A673 (cell line): ENCODE measurements around the gene ATP2B2. TPM values are rescaled to one million over a fixed set of nuclear protein-coding genes. Genes with fewer than 3 reads are reported as not detected.
A peak's percentile ranks its signal among the peaks of the same experiment; 100 is the strongest.

ENCODE experiments used
- BruUV-seq: library from RNA; stranded (reverse); fragments of 400-500 nt; replicated peaks from 2 replicates; lab custom pipeline; 2021; lab: Mats Ljungman, UMichigan
- CTCF ChIA-PET: fragments of 300-600 bp; sonication (Branson Sonifier 250); formaldehyde crosslinking; loops from one replicate; lab custom pipeline; 2022; ENCODE audit warnings: antibody characterized with exemption; lab: Charles Lee
- POLR2A ChIA-PET: fragments of 300-600 bp; sonication (Branson Sonifier 250); formaldehyde crosslinking; loops from one replicate; lab custom pipeline; 2022; ENCODE audit warnings: antibody characterized with exemption; ENCODE audit not compliant: low non-redundant PET; lab: Charles Lee
- DNase-seq: peaks from one replicate; pipeline ENCODE4 v3.0.0-alpha.2; 2015; ENCODE audit warnings: low spot score
- H3K27ac ChIP-seq: fragments of 200-600 bp; sonication (generic); 2 replicates; pipeline ENCODE4 v1.5.1; 2016; ENCODE audit warnings: mixed run types, low read depth, mild to moderate bottlenecking, mixed read lengths, antibody characterized with exemption, low read length; ENCODE audit not compliant: poor library complexity, severe bottlenecking
- H3K27me3 ChIP-seq: fragments of 200-600 bp; sonication (generic); replicated peaks from 2 replicates; pipeline ENCODE4 v1.6.1; 2017; ENCODE audit warnings: mixed run types, low read depth, mild to moderate bottlenecking, mixed read lengths, antibody characterized with exemption, low read length; ENCODE audit not compliant: insufficient read depth, poor library complexity
- H3K36me3 ChIP-seq: fragments of 200-600 bp; sonication (generic); 2 replicates; pipeline ENCODE4 v1.6.1; 2016; ENCODE audit warnings: mixed run types, mild to moderate bottlenecking, mixed read lengths, antibody characterized with exemption, low read length; ENCODE audit not compliant: insufficient read depth, poor library complexity, severe bottlenecking
- H3K4me1 ChIP-seq: fragments of 200-600 bp; sonication (generic); 2 replicates; pipeline ENCODE4 v1.6.1; 2017; ENCODE audit warnings: mixed run types, mild to moderate bottlenecking, mixed read lengths, antibody characterized with exemption, low read length; ENCODE audit not compliant: insufficient read depth, poor library complexity, severe bottlenecking
- H3K4me3 ChIP-seq: fragments of 200-600 bp; sonication (generic); 2 replicates; pipeline ENCODE4 v1.5.1; 2016; ENCODE audit warnings: low read depth, mixed run types, mild to moderate bottlenecking, mixed read lengths, low read length; ENCODE audit not compliant: poor library complexity, severe bottlenecking
- H3K9me3 ChIP-seq: fragments of 200-600 bp; sonication (generic); 2 replicates; pipeline ENCODE4 v1.6.1; 2016; ENCODE audit warnings: mixed run types, low read depth, mild to moderate bottlenecking, mixed read lengths, antibody characterized with exemption, low read length; ENCODE audit not compliant: poor library complexity, severe bottlenecking
- CTCF ChIP-seq: fragments of 300-800, 200-600 bp; sonication (generic); conservative IDR thresholded peaks from 2 replicates; pipeline ENCODE4 v1.5.1; 2017; ENCODE audit warnings: low read depth, mild to moderate bottlenecking, antibody characterized with exemption, low read length, moderate library complexity, mixed read lengths
- EZH2 ChIP-seq: fragments of 200-600 bp; sonication (generic); IDR thresholded peaks from 2 replicates; pipeline ENCODE4 v1.6.1; 2017; ENCODE audit warnings: borderline replicate concordance, low read depth, mild to moderate bottlenecking, mixed read lengths, antibody characterized with exemption, low read length; ENCODE audit not compliant: poor library complexity, severe bottlenecking
- intact Hi-C: fragments of 100-400 bp; cut with micrococcal nuclease; formaldehyde crosslinking; loops from one replicate; pipeline ENCODE4 v1.10.0; 2022; ENCODE audit not compliant: unreplicated experiment
- total RNA-seq: library from RNA; stranded (reverse); gene quantifications from 2 replicates; pipeline ENCODE4 v1.2.3, GENCODE V29; 2021

The ATP2B2 gene
- total RNA-seq, 1 experiment from 2014 or later, result 0.17 TPM

GRCh38 chr3:10287936-10288574, 217.3 kb downstream of the ATP2B2 start:
- H3K4me3 ChIP-seq, result no peak overlapping the region
- ChIA-PET CTCF (interaction anchor here (0.6 kb wide), 1 partner anchor 444 kb away, joined by 3 read pairs; no protein-coding TSS in a partner anchor), POLR2A (interaction anchor here (0.6 kb wide), 1 partner anchor 363 kb away, joined by 4 read pairs; no protein-coding TSS in a partner anchor)
- H3K36me3 ChIP-seq, result peaks cover 3% of the 10 kb centered on the region
- no peak for DNase-seq
- BruUV-seq, result no TSS peak
- H3K27ac ChIP-seq, result no peak overlapping the region
- no peaks in the 10 kb centered on the region for H3K4me1 ChIP-seq
- H3K27me3 ChIP-seq, result no peaks in the 10 kb centered on the region
- no peaks in the 10 kb centered on the region for H3K9me3 ChIP-seq
- no peak for TF ChIP-seq EZH2
- TF ChIP-seq CTCF, result no peak
- intact Hi-C loops, result no loop called here

GRCh38 chr3:10286596-10287295, 218.6 kb downstream of the ATP2B2 start:
- no peaks in the 10 kb centered on the region for H3K9me3 ChIP-seq
- no peaks in the 10 kb centered on the region for H3K27me3 ChIP-seq
- DNase-seq, result peak; percentile 86
- intact Hi-C loops, result no loop called here
- H3K36me3 ChIP-seq, result no peaks in the 10 kb centered on the region
- TF ChIP-seq EZH2 (no peak), CTCF (peak; percentile 61)
- H3K4me1 ChIP-seq, result no peaks in the 10 kb centered on the region
- ChIA-PET POLR2A (no interaction called here), CTCF (interaction anchor here (0.6 kb wide), 1 partner anchor 119 kb away, joined by 3 read pairs; no protein-coding TSS in a partner anchor)
- no peak overlapping the region for H3K4me3 ChIP-seq
- no peak overlapping the region for H3K27ac ChIP-seq
- no TSS peak for BruUV-seq

- intact Hi-C loops, result no loop called here
- TF ChIP-seq EZH2 (no peak), CTCF (no peak)
- Histone ChIP-seq H3K4me1 (no peaks in the 10 kb centered on the region), H3K4me3 (no peak overlapping the region), H3K36me3 (no peaks in the 10 kb centered on the region), H3K27ac (no peak overlapping the region), H3K9me3 (no peaks in the 10 kb centered on the region), H3K27me3 (no peaks in the 10 kb centered on the region)
- ChIA-PET CTCF (no interaction called here), POLR2A (no interaction called here)
- BruUV-seq, result no TSS peak
- no peak for DNase-seq
Observed at GRCh38 chr3:10286133-10286524, 219.3 kb downstream of the ATP2B2 start.
